Caco-2 (cell line): ENCODE data around the gene CNTN5. TPM values are rescaled to one million over a fixed set of nuclear protein-coding genes. Genes with fewer than 3 reads are reported as not detected.

ENCODE experiments used
- BruUV-seq: library from RNA; stranded (reverse); fragments of 400-500 nt; replicated peaks from 2 replicates; lab custom pipeline; 2021; lab: Mats Ljungman, UMichigan
- CTCF ChIA-PET: fragments of 300-600 bp; sonication (Branson Sonifier 250); formaldehyde crosslinking; loops from one replicate; lab custom pipeline; 2022; ENCODE audit warnings: antibody characterized with exemption; lab: Charles Lee
- POLR2A ChIA-PET: fragments of 300-600 bp; sonication (Branson Sonifier 250); formaldehyde crosslinking; loops from one replicate; lab custom pipeline; 2022; ENCODE audit warnings: antibody characterized with exemption; lab: Charles Lee
- DNase-seq, 2 experiments: peaks; one replicate each; pipeline versions ENCODE4 v3.0.0 to v3.0.0-alpha.2; 2020 to 2022
- H3K27me3 ChIP-seq: replicated peaks from 2 replicates; pipeline ENCODE4 v1.6.0; 2011; ENCODE audit warnings: low read length; ENCODE audit not compliant: control insufficient read depth, insufficient read depth
- H3K36me3 ChIP-seq: 2 replicates; pipeline ENCODE4 v1.5.1; 2011; ENCODE audit warnings: low read length; ENCODE audit not compliant: control insufficient read depth, insufficient read depth
- H3K4me1 ChIP-seq: fragments of 250-450 bp; sonication (Bioruptor Pico); 2 replicates; pipeline ENCODE4 v1.5.1; 2020; ENCODE audit warnings: mild to moderate bottlenecking
- H3K4me3 ChIP-seq: 2 replicates; pipeline ENCODE4 v1.5.1; 2011; ENCODE audit warnings: low read depth, mild to moderate bottlenecking, control low read depth, low read length
- H3K9me3 ChIP-seq: fragments of 250-450 bp; sonication (Bioruptor Pico); 2 replicates; pipeline ENCODE4 v1.5.1; 2020; ENCODE audit warnings: mild to moderate bottlenecking, moderate library complexity
- H3K27ac Mint-ChIP-seq: one replicate; pipeline ENCODE4 v1.8.0; 2022; ENCODE audit warnings: mixed read lengths; ENCODE audit not compliant: unreplicated experiment
- H3K27me3 Mint-ChIP-seq: one replicate; pipeline ENCODE4 v1.8.0; 2022; ENCODE audit warnings: mixed read lengths; ENCODE audit not compliant: insufficient read depth, unreplicated experiment
- H3K36me3 Mint-ChIP-seq: one replicate; pipeline ENCODE4 v1.8.0; 2022; ENCODE audit warnings: mild to moderate bottlenecking, mixed read lengths; ENCODE audit not compliant: insufficient read depth, unreplicated experiment
- H3K4me1 Mint-ChIP-seq: one replicate; pipeline ENCODE4 v1.8.0; 2022; ENCODE audit warnings: low read depth, mixed read lengths; ENCODE audit not compliant: unreplicated experiment
- H3K4me3 Mint-ChIP-seq: one replicate; pipeline ENCODE4 v1.8.0; 2022; ENCODE audit warnings: mild to moderate bottlenecking, moderate library complexity, mixed read lengths; ENCODE audit not compliant: unreplicated experiment
- H3K9me3 Mint-ChIP-seq: one replicate; pipeline ENCODE4 v1.8.0; 2022; ENCODE audit warnings: mixed read lengths; ENCODE audit not compliant: unreplicated experiment
- intact Hi-C: fragments of 100-400 bp; cut with micrococcal nuclease; formaldehyde crosslinking; loops from one replicate; pipeline ENCODE4 v1.10.0; 2022; ENCODE audit not compliant: unreplicated experiment
- total RNA-seq: library from RNA; stranded (reverse); gene quantifications from 2 replicates; pipeline ENCODE4 v1.2.3, GENCODE V29; 2022
- TF ChIP-seq, protein P1 (sequence below), 2 experiments: fragments of 200-600 bp in 1 of 2; IDR thresholded peaks; 1 replicate in 1 of 2; 2 replicates in 1 of 2; pipeline versions ENCODE4 v1.5.1 to v1.8.0; 2011 to 2022; ENCODE audit warnings: antibody characterized with exemption in 1 of 2, control low read depth in 1 of 2, inconsistent platforms in 1 of 2, low read depth in 1 of 2, low read length in 1 of 2, mild to moderate bottlenecking in 1 of 2, moderate library complexity in 1 of 2; ENCODE audit not compliant: insufficient read depth in 1 of 2, severe bottlenecking in 1 of 2, unreplicated experiment in 1 of 2

Gene CNTN5
- total RNA-seq, 1 experiment from 2014 or later, result 1.00 TPM

DNA sequence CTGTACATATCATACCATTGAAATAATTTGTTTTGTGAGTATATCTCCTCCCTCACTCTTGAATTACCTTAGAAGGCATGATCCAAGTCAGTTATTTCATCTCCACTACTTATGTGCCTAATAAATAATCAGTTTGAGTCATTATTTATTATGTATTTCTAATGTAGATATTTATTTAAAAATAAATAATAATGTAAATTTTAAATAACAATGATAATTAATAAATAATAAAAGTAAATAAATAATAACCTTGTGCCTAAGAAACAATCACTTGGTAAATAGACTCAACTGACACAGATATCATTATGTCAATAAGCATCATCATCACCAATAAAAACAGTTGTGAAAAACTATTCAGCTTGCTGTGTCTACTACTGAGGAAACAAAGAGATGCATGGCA, 213.8 kb downstream of the CNTN5 start:
- Histone ChIP-seq H3K27me3 (no peaks in the 10 kb centered on the region), H3K9me3 (no peaks in the 10 kb centered on the region; the same call in 1 of the 2 replicates), H3K36me3 (no peaks in the 10 kb centered on the region), H3K4me3 (no peak overlapping the region), H3K4me1 (no peaks in the 10 kb centered on the region)
- intact Hi-C loops, result no loop called here
- DNase-seq, result no peak
- no peaks in the 10 kb centered on the region for H3K9me3 Mint-ChIP-seq
- H3K36me3 Mint-ChIP-seq, result no peaks in the 10 kb centered on the region
- no peak overlapping the region for H3K27ac Mint-ChIP-seq
- H3K4me3 Mint-ChIP-seq, result no peak overlapping the region
- no TSS peak for BruUV-seq
- POLR2A ChIA-PET, result no interaction called here
- H3K27me3 Mint-ChIP-seq, result no peaks in the 10 kb centered on the region
- CTCF ChIA-PET, result no interaction called here
- TF ChIP-seq, protein P1, sequence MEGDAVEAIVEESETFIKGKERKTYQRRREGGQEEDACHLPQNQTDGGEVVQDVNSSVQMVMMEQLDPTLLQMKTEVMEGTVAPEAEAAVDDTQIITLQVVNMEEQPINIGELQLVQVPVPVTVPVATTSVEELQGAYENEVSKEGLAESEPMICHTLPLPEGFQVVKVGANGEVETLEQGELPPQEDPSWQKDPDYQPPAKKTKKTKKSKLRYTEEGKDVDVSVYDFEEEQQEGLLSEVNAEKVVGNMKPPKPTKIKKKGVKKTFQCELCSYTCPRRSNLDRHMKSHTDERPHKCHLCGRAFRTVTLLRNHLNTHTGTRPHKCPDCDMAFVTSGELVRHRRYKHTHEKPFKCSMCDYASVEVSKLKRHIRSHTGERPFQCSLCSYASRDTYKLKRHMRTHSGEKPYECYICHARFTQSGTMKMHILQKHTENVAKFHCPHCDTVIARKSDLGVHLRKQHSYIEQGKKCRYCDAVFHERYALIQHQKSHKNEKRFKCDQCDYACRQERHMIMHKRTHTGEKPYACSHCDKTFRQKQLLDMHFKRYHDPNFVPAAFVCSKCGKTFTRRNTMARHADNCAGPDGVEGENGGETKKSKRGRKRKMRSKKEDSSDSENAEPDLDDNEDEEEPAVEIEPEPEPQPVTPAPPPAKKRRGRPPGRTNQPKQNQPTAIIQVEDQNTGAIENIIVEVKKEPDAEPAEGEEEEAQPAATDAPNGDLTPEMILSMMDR (IDR thresholded peaks at IDR 0.05; ENCODE audit: insufficient read depth in 1 of 2, low read depth in 1 of 2, low read length in 1 of 2, severe bottlenecking in 1 of 2, unreplicated experiment in 1 of 2), result no peak
- no peaks in the 10 kb centered on the region for H3K4me1 Mint-ChIP-seq

DNA sequence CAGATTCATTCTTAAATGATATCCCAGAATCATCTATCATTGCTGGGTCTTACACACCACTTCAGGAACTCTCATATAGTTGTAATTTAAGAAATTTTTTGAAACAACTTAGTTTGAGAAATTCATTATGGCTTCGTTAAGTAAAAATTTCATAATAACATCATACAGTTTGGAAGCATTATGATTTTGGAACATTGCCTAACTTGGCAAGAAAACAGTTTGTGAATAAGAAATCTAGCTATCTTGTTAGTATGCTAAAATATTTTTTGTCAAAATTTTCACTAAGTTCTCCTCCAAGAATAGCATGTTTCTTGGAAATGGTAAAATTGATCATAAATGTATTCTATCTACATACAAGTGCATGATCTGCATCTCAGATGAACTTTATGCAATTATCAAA, 217.7 kb downstream of the CNTN5 start:
- H3K36me3 ChIP-seq, result no peaks in the 10 kb centered on the region
- Mint-ChIP-seq H3K4me3 (no peak overlapping the region), H3K27me3 (no peaks in the 10 kb centered on the region), H3K4me1 (no peaks in the 10 kb centered on the region), H3K9me3 (no peaks in the 10 kb centered on the region), H3K36me3 (no peaks in the 10 kb centered on the region), H3K27ac (no peak overlapping the region)
- intact Hi-C loops, result no loop called here
- no peak for DNase-seq
- H3K9me3 ChIP-seq, result no peaks in the 10 kb centered on the region
- no peaks in the 10 kb centered on the region for H3K4me1 ChIP-seq
- no peaks in the 10 kb centered on the region for H3K27me3 ChIP-seq
- no TSS peak for BruUV-seq
- TF ChIP-seq, protein P1 (IDR thresholded peaks at IDR 0.05; ENCODE audit: insufficient read depth in 1 of 2, low read depth in 1 of 2, low read length in 1 of 2, severe bottlenecking in 1 of 2, unreplicated experiment in 1 of 2), result no peak
- ChIA-PET POLR2A (no interaction called here), CTCF (no interaction called here)
- H3K4me3 ChIP-seq, result no peak overlapping the region

DNA sequence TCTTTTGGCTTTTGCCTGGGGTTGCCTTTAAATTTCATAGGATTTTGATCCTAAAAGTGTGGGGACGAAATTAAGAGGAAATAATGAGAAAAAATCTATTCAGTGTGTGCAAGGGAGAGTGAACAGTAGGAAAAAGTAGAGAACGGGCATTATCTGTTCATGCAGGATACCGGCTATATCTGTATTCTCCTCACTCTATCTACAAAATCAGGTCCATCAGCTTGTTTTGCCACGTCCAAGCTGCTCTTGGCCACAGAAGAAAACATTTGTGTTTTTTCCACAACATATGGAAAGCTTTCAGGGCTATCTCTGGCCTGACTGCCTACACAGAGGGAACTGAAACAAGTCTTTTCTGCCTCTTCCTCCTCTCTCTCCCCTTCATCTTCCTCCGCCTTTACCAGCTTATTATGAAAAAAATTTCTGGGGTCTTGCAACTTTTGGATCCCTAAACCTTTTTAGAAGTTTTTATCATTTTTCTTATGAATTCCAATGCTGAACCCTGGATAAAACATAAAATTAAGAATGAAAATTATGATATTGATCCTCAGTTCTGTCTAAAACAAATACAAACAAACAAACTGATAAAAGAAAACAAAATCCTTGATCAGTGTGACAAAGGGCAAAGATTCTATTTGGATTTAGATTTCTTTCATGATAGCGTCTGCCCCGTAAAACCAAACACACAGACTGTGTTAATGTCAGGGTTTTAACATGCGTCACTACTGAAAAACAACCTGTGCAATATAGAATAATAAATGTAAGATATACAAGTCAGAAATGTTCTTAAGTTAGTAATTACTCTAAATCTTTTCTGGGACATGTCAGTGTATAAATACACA, 219.7 kb downstream of the CNTN5 start:
- BruUV-seq, result no TSS peak
- Histone ChIP-seq H3K36me3 (no peaks in the 10 kb centered on the region), H3K4me3 (no peak overlapping the region), H3K9me3 (no peaks in the 10 kb centered on the region), H3K4me1 (no peaks in the 10 kb centered on the region), H3K27me3 (no peaks in the 10 kb centered on the region)
- no peaks in the 10 kb centered on the region for H3K4me1 Mint-ChIP-seq
- no peaks in the 10 kb centered on the region for H3K27me3 Mint-ChIP-seq
- DNase-seq, result no peak
- TF ChIP-seq, protein P1 (IDR thresholded peaks at IDR 0.05; ENCODE audit: insufficient read depth in 1 of 2, low read depth in 1 of 2, low read length in 1 of 2, severe bottlenecking in 1 of 2, unreplicated experiment in 1 of 2), result no peak
- no peak overlapping the region for H3K4me3 Mint-ChIP-seq
- no peaks in the 10 kb centered on the region for H3K36me3 Mint-ChIP-seq
- ChIA-PET CTCF (no interaction called here), POLR2A (no interaction called here)
- H3K9me3 Mint-ChIP-seq, result no peaks in the 10 kb centered on the region
- no peak overlapping the region for H3K27ac Mint-ChIP-seq
- intact Hi-C loops, result no loop called here
